NCI-H187 treated with DMSO at 0.1 percent for 48 hours (cell line): ENCODE data around the gene GCGR.

Source experiments
- DNase-seq: peaks from one replicate; lab custom pipeline; 2025; lab: John Stamatoyannopoulos, UW

GCGR gene

GRCh38 chr17:81849457-81849856, 45.5 kb downstream of the GCGR start:
- no peak for DNase-seq

DNA sequence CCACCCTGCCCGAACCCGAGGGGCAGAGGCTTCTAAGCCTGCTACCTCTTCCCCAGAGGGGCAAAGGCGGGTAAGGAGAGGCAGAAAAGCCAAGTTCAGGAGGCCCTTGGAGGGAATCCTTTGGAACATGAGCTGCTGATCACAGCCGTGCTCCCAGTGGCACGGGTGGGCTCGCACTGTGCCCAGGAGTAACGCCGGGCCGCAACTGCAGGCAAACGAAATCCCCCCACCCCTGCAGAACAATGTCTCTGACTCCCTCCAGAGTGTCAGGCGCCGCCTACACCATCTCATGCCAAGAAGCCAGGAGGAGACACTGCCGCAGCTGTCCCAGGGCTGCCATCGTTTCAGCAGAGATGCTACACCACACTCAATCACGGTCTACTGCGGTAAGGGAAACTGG, 47.5 kb downstream of the GCGR start:
- DNase-seq, result no peak

DNA sequence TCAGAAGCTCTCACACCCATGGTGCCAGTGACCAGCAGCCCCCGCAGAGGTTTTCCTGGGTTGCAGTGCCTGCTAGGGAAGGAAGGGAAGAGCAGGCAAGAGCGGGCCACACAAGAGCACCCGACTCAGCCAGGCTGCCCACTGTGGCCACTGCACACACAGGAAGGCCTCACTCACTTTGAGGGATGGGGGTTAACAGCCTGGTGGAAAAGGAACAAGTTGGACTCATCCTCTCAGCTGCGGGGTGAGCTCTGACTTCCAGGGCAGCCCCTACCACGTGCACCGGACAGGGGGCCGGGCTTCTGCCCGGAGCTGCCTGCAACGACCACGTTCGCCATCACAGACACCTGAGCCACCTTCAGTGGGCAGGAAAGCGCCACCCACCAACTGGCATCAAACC, 48.3 kb downstream of the GCGR start:
- DNase-seq, result no peak

DNA sequence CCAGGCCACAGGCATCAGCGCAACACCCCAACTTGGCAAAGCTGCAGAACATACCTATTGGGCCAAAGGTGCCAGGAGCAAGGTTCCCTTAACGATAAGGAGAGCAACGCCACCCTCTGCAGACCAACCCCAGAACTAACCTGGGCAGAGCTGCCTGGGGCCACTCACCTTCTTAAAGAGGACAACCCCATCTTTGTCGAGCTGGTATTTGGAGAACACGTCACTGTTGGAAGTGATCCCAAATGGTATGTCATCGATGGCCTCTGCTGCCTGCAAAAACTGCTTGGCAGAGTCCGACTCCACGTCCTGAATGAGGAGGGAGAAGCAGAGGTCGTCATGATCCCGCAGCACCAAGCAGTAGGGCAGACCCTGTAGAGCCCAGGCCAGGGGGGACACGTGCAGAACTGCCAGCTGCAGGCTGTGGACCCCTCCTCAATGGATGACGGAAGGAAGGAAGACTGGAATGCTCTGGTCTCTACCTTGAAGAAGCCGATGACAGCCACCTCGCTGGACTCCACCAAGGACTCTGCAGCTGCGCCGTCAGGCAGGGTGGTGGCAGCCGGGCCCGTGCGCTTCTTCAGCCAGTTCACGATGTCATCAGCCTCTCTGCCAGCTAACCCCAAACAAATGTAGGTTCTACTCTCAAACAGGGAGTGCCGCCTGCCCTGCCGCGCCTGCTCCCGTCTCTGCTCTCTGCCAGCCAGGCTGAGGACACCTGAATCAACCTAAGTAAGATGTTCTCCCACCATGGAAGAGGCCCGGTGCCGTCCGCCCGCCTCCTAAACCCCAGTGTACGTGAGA, 51.2 kb downstream of the GCGR start:
- no peak for DNase-seq

DNA sequence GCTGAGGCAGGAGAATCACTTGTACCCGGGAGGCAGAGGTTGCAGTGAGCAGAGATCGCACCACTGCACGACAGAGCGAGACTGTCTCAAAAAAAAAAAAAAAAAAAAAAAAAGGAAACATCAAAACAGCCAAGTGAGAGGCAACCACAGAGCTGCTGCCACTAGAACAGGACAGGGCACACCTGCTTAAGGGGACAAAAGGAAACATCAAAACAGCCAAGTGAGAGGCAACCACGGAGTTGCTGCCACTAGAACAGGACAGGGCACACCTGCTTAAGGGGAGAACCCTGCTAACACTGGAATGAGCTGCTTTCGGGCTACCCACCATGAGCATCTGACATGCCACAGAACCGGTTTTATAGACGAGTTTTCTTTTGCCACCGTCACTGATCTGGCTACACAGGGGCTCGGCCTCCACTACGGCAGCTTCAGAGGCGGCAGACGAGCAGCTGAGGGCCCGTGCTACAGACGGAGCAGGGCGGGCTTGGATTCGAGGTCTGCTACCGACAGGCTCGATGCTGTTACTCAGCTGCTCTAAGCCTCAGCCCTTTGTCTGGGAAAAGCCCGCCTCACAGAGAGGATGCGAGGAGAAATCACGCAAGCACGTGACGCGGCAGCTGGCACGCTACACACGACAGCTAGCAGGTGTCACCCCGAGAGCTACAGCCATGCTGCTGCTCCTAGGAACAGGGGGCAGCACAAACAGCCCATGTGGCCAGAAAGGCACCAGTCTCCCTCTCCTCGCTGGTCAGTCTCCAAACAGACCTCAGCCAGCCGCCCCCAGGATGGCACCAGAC, 54.4 kb downstream of the GCGR start:
- DNase-seq, result no peak

DNA sequence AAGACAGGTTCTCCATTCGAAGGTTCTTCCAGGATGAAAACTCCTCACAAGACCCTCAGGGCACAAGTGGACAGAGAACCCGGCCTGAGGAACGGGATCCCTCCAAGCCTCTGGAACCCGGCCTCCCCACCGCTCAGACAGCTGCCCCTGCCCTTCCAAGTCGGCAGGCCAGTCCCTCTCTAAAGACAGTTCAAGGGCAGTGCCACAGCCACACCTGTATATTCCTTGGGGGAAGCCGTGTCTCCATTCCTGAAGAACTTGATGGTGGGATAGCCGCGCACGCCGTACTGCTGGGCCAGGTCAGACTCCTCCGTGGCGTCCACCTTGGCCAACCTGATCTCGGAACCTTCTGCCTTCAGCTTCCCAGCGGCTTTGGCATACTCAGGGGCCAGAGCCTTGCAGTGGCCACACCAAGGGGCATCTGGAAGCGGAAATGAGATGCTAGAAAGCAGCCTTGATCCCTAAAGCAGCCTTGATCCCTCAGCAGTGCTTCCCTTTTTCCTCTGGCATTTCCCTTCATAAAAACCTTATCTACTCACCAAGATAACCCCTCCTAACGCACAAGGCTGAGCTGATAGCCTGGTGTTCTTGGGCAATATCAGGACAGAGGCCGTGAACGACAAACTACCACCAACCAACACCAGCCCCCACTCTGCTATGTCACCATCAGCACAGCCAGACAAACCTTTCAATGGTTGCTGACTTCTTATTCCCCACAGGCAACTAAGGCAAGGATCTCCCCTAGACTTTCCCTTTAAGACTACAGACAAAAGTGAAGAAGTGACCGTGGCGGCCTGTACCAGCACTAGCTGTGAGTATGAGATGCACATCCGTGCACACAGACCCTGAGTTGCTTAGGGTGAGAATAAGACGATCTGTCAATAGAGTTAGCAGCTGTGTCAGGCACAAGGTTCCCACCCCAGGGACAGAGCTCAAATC, 55.3 kb downstream of the GCGR start:
- no peak for DNase-seq

DNA sequence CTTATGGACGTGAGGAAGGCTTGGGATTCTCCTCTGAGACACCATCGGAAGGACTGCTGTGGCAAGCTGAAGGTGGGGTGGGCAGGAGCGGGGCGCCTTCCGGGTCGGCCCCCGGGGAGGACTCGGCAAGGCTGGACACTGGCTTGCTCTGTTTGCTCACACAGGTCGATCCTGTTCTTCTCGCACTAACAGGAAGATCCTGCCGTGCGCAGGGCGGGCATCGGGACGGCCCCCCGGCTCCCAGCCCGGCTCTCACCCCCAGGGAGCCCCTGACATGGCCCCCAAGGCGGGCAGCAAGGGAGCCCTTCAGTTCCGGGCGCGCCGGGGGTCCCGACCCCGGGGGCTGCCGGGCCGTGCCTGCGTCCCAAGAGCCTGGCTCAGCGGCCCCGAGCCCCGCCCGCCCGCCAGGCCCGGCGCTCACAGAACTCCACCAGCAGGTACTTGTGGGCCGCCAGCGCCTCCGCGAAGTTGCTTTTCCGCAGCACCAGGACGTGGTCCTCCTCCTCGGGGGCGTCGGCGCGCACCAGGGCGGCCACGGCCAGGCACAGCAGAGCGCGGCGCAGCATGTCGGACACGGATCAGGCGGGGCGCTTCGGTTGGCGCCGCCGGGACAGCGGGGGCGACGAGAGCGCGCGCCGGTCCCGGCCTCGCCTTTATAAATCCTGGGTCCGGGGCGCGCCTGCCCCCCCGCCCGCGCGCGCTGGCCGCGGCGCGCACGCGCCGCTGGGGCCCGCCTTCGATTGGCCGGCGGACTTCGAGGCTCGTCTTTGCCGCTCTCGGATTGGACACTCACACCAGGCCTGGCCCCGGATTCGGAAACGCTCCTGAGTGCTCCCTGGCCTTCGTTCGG, 56.2 kb downstream of the GCGR start, which contains the start of gene P4HB:
TSS of gene P4HB (minus strand) at position 630 of the 850 bp plus-strand sequence. CDS start at position 566, 64 bp downstream.
- DNase-seq, result no peak

- DNase-seq, result peak; percentile 92
Observed at GRCh38 chr17:81860756-81861568, 57.0 kb downstream of the GCGR start.

- DNase-seq, result no peak
Observed at GRCh38 chr17:81863123-81863675, 59.2 kb downstream of the GCGR start.
